ENCODE data around the gene S100A1.
A peak's percentile ranks its signal among the peaks of the same experiment; 100 is the strongest.

- no peak for TF ChIP-seq CTCF (IDR thresholded peaks at IDR 0.05; ENCODE audit: insufficient read depth, low read length)
- TF ChIP-seq POLR2AphosphoS5 (IDR thresholded peaks at IDR 0.05; ENCODE audit: low read depth) = peak; percentile 90
- no peak for TF ChIP-seq GABPA (IDR thresholded peaks at IDR 0.05; ENCODE audit: low read depth)
- peak; percentile 68 for TF ChIP-seq REST (IDR thresholded peaks at IDR 0.05; ENCODE audit: insufficient replicate concordance, low read depth)
Measured at GRCh38 chr1:153670859-153671627, 42.8 kb downstream of the S100A1 start, which contains the start of gene ILF2.
